Endothelial cell of umbilical vein (primary cell): ENCODE measurements around the gene ACVR1C.

ENCODE experiments used
- CTCF ChIP-seq, 2 donors: IDR thresholded peaks; 1 replicate in 1 of 2; 2 replicates in 1 of 2; pipeline ENCODE4 v1.5.1; 2011; ENCODE audit warnings: low read length in 2 of 2, mild to moderate bottlenecking in 2 of 2, moderate library complexity in 2 of 2, control low read depth in 1 of 2, inconsistent platforms in 1 of 2, low read depth in 1 of 2; ENCODE audit not compliant: insufficient read depth in 1 of 2; ENCODE audit errors: extremely low read depth in 1 of 2
- EZH2 ChIP-seq: IDR thresholded peaks from 2 replicates; pipeline ENCODE4 v1.6.1; 2012; ENCODE audit warnings: borderline replicate concordance, low read depth, mild to moderate bottlenecking, moderate library complexity, low read length, inconsistent platforms; ENCODE audit not compliant: severe bottlenecking
- FOS ChIP-seq: IDR thresholded peaks from 2 replicates; pipeline ENCODE4 v1.6.1; 2011; ENCODE audit warnings: mild to moderate bottlenecking, low read length, moderate library complexity, borderline replicate concordance; ENCODE audit not compliant: insufficient read depth
- GATA2 ChIP-seq: IDR thresholded peaks from 2 replicates; pipeline ENCODE4 v1.7.0; 2011; ENCODE audit warnings: low read depth, mild to moderate bottlenecking, moderate library complexity, mixed read lengths, low read length; ENCODE audit not compliant: insufficient read length, insufficient read depth
- JUN ChIP-seq: IDR thresholded peaks from 2 replicates; pipeline ENCODE4 v1.6.1; 2011; ENCODE audit warnings: borderline replicate concordance, low read depth; ENCODE audit not compliant: insufficient read length, insufficient read depth
- MAX ChIP-seq: IDR thresholded peaks from 2 replicates; pipeline ENCODE4 v1.6.1; 2011; ENCODE audit not compliant: insufficient read depth, insufficient read length
- POLR2A ChIP-seq: IDR thresholded peaks from 2 replicates; pipeline ENCODE4 v1.6.1; 2012; ENCODE audit warnings: low read depth, mild to moderate bottlenecking, control low read depth, low read length
- POLR2AphosphoS5 ChIP-seq: IDR thresholded peaks from 2 replicates; pipeline ENCODE4 v1.6.1; 2012; ENCODE audit warnings: low read depth, mild to moderate bottlenecking, control low read depth, low read length, moderate library complexity; ENCODE audit not compliant: insufficient read depth

DNA sequence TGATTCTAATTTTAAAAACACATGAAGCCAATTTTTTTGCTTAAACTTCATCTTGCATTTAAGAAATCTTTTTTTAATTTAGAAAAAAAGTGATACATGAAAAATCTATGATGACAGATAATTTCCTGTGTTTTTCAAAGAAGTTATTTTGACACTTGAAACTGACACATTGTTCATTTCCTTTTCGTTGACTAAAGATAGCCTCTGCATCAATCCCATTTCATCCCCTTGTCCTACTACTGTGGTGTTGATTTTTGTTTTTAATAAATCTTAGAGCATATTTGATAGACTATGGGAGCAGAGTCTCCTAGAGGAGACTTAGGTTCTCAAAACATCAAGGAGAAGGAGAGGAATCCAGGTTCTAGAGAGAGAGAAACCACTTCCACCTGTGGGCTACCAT, 70.9 kb downstream of the ACVR1C start:
- TF ChIP-seq GATA2 (no peak), POLR2AphosphoS5 (no peak), CTCF (IDR thresholded peaks at IDR 0.05; ENCODE audit: extremely low read depth in 1 of 2, insufficient read depth in 1 of 2, low read depth in 1 of 2, low read length in 2 of 2) (no peak), EZH2 (no peak), MAX (no peak), JUN (no peak), POLR2A (no peak), FOS (no peak)
